ENCODE measurements around the gene WFDC8. TPM values are rescaled to one million over a fixed set of nuclear protein-coding genes. Genes with fewer than 3 reads are reported as not detected.
"Not testable (repeated sequence)": the region's sequence is repeated elsewhere in the genome, so short reads cannot be mapped to it uniquely, and the experiment has no call there.

WFDC8 gene
- polyA plus RNA-seq, 4 donors: not detected

DNA sequence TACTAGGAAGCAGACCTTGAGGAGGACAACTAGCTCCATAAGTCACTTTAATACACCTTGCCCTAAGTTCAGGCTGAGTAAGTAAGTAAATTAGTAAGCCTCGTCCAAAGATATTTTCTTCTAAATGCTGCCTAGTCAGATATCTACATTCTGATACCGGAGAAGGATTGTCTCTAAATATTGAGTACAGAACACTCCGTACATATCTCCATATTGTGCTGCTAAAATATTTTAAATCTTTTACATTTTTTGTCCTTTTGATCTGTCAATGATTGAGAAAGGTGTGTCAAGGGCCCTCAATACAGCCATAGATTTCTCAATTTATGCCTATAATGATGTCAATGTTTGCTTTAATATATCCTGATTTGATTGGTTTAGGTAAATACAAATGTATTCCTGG is 3.2 kb downstream of the WFDC8 start:
- DNase-seq (no peak), FAIRE-seq (no peak)
- Histone ChIP-seq H3K4me1 (ENCODE audit: control insufficient read depth in 3 of 3, insufficient read depth in 2 of 3, low read depth in 1 of 3, low read length in 2 of 3) (no peaks in the 10 kb centered on the region), H3K4me3 (ENCODE audit: low read depth in 1 of 3, low read length in 3 of 3) (no peak overlapping the region), H3K27ac (ENCODE audit: low read depth in 1 of 3, low read length in 2 of 3) (no peak overlapping the region), H3K36me3 (ENCODE audit: control insufficient read depth in 3 of 3, insufficient read depth in 2 of 3, low read depth in 1 of 3, low read length in 3 of 3) (no peaks in the 10 kb centered on the region), H3K27me3 (ENCODE audit: control insufficient read depth in 3 of 3, insufficient read depth in 3 of 3, low read length in 3 of 3) (no peaks in the 10 kb centered on the region), H3K9me3 (ENCODE audit: control insufficient read depth in 2 of 2, insufficient read depth in 1 of 2, low read depth in 1 of 2, low read length in 1 of 2) (no peaks in the 10 kb centered on the region)
- 87 to 88% (median 87%) methylated on average over 3 of the region's 3 CpGs for WGBS, 3 donors

DNA sequence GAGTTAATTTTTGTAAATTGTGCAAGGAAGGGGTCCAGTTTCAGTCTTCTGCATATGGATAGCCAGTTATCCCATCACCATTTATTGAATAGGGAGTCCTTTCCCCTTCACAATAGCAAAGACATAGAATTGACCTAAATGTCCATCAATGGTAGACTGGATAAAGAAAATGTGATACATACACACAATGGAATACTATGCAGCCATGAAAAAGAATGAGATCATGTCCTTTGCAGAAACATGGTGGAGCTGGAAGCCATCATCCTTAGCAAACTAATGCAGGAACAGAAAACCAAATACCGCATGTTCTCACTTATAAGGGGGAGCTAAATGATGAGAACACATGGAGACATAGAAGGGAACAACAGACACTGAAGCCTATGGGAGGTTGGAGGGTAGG is 9.4 kb downstream of the WFDC8 start:
- not testable (repeated sequence) for H3K36me3 ChIP-seq (ENCODE audit: control insufficient read depth in 3 of 3, insufficient read depth in 2 of 3, low read depth in 1 of 3, low read length in 3 of 3); H3K4me3 ChIP-seq (ENCODE audit: low read depth in 1 of 3, low read length in 3 of 3); FAIRE-seq; H3K9me3 ChIP-seq (ENCODE audit: control insufficient read depth in 2 of 2, insufficient read depth in 1 of 2, low read depth in 1 of 2, low read length in 1 of 2); H3K27me3 ChIP-seq (ENCODE audit: control insufficient read depth in 3 of 3, insufficient read depth in 3 of 3, low read length in 3 of 3); H3K4me1 ChIP-seq (ENCODE audit: control insufficient read depth in 3 of 3, insufficient read depth in 2 of 3, low read depth in 1 of 3, low read length in 2 of 3); DNase-seq; H3K27ac ChIP-seq (ENCODE audit: low read depth in 1 of 3, low read length in 2 of 3)
- WGBS, 3 donors: 75 to 90% (median 89%) methylated on average over 1 of the region's 1 CpG

DNA sequence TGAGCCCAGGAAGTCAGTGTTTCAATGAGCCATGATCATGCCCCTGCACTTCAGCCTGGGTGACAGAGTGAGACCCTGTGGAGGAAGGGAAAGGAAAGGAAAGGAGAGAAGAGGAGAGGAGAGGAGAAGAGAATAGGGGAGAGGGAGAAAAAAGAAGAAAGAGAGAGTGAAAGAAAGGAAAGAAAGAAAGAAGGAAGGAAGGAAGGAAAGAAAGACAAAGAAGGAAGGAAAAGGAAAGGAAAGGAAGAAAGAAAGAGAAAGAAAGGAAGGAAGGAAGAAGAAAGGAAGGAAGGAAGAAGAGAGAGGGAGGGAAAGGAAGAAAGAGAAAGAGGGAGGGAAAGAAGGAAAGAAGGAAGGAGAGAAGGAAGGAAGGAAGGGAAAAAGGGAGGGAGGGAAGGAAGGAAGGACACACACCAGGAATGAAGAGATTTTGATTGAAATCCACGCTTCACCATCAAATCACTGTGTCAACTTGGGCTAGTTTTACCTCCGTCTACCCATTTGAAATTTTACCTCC is 14.3 kb downstream of the WFDC8 start:
- Histone ChIP-seq H3K4me1 (ENCODE audit: control insufficient read depth in 3 of 3, insufficient read depth in 2 of 3, low read depth in 1 of 3, low read length in 2 of 3) (no peaks in the 10 kb centered on the region), H3K36me3 (ENCODE audit: control insufficient read depth in 3 of 3, insufficient read depth in 2 of 3, low read depth in 1 of 3, low read length in 3 of 3) (no peaks in the 10 kb centered on the region), H3K9me3 (ENCODE audit: control insufficient read depth in 2 of 2, insufficient read depth in 1 of 2, low read depth in 1 of 2, low read length in 1 of 2) (no peaks in the 10 kb centered on the region), H3K27me3 (ENCODE audit: control insufficient read depth in 3 of 3, insufficient read depth in 3 of 3, low read length in 3 of 3) (peaks cover 0 to 6% (median 0%) of the 10 kb centered on the region in 3 donors), H3K4me3 (ENCODE audit: low read depth in 1 of 3, low read length in 3 of 3) (no peak overlapping the region), H3K27ac (ENCODE audit: low read depth in 1 of 3, low read length in 2 of 3) (no peak overlapping the region)
- 77 to 86% (median 80%) methylated on average over 2 of the region's 2 CpGs for WGBS, 3 donors
- DNase-seq: no peak
- FAIRE-seq: no peak

DNA sequence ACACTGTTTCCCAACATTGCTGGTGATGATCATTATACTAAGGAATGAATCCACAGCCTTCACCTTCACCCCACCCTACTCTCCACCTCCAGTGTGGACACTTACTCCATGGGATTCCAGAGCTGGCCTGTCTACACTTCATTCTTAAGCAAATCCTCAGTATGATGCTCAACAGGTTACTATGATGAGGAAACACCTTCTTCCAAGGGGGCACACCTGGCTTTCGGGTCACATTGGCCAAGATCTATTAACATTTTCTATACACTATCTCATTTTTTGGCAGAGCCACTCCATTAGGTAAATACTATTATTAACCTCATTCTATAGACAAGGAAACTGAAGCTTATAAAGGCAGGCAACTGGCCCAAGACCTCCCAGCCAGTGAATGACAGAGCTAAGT is 23.9 kb downstream of the WFDC8 start:
- FAIRE-seq (no peak), DNase-seq (no peak)
- Histone ChIP-seq H3K4me1 (ENCODE audit: control insufficient read depth in 3 of 3, insufficient read depth in 2 of 3, low read depth in 1 of 3, low read length in 2 of 3) (no peaks in the 10 kb centered on the region), H3K4me3 (ENCODE audit: low read depth in 1 of 3, low read length in 3 of 3) (no peak overlapping the region), H3K9me3 (ENCODE audit: control insufficient read depth in 2 of 2, insufficient read depth in 1 of 2, low read depth in 1 of 2, low read length in 1 of 2) (no peaks in the 10 kb centered on the region), H3K27ac (ENCODE audit: low read depth in 1 of 3, low read length in 2 of 3) (no peak overlapping the region), H3K27me3 (ENCODE audit: control insufficient read depth in 3 of 3, insufficient read depth in 3 of 3, low read length in 3 of 3) (peaks cover 0 to 2% (median 0%) of the 10 kb centered on the region in 3 donors), H3K36me3 (ENCODE audit: control insufficient read depth in 3 of 3, insufficient read depth in 2 of 3, low read depth in 1 of 3, low read length in 3 of 3) (no peaks in the 10 kb centered on the region)
- 78 to 87% (median 81%) methylated on average over 1 of the region's 1 CpG for WGBS, 3 donors

DNA sequence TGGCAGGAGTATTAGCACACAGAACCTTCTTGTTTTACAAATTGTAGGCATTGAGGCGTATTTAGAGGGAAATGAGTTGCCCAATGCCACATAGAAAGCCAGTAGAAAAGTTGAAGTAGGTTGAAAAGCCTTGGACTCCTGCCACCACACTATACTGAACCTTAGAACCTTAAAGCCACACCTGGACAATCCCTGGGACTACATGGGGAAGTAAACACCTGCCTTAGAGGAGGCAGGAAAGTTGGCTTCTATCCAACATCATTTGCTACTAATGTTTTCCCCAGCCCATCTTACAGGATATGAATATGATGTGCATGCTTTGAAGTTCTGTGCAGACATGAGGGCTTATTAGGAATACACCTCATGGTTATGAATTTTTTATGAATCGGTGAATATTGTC is 26.6 kb downstream of the WFDC8 start:
- DNase-seq: peak in 1 of 2 donors; percentile 85
- H3K27me3 ChIP-seq (ENCODE audit: control insufficient read depth in 3 of 3, insufficient read depth in 3 of 3, low read length in 3 of 3): peaks cover 0 to 1% (median 0%) of the 10 kb centered on the region in 3 donors
- no peak overlapping the region for H3K27ac ChIP-seq (ENCODE audit: low read depth in 1 of 3, low read length in 2 of 3)
- WGBS, 3 donors: 18 to 72% (median 48%) methylated on average over 2 of the region's 2 CpGs
- H3K4me3 ChIP-seq (ENCODE audit: low read depth in 1 of 3, low read length in 3 of 3): no peak overlapping the region
- no peaks in the 10 kb centered on the region for H3K36me3 ChIP-seq (ENCODE audit: control insufficient read depth in 3 of 3, insufficient read depth in 2 of 3, low read depth in 1 of 3, low read length in 3 of 3)
- FAIRE-seq: no peak
- H3K4me1 ChIP-seq (ENCODE audit: control insufficient read depth in 3 of 3, insufficient read depth in 2 of 3, low read depth in 1 of 3, low read length in 2 of 3): no peaks in the 10 kb centered on the region
- no peaks in the 10 kb centered on the region for H3K9me3 ChIP-seq (ENCODE audit: control insufficient read depth in 2 of 2, insufficient read depth in 1 of 2, low read depth in 1 of 2, low read length in 1 of 2)

DNA sequence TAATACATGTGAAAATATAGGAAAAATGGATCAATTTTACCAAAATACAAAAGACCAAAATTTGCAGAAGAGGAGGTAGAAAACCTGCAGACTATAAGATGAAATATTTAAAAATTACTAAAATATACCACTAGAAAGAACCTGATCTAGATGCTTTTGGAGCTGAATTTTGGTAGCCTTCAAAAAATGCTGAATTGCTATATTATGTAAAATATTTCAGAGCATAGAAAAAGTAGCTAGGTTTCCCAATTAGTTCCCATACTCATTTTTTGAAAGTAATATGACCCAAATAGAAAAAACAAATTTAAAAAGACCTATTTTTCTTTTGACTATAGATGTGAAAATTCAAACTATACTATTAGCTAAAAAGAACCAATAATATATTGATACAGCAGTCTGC is 28.3 kb downstream of the WFDC8 start:
- Histone ChIP-seq H3K27me3 (ENCODE audit: control insufficient read depth in 3 of 3, insufficient read depth in 3 of 3, low read length in 3 of 3) (peaks cover 0 to 6% (median 5%) of the 10 kb centered on the region in 3 donors), H3K9me3 (ENCODE audit: control insufficient read depth in 2 of 2, insufficient read depth in 1 of 2, low read depth in 1 of 2, low read length in 1 of 2) (no peaks in the 10 kb centered on the region), H3K4me3 (ENCODE audit: low read depth in 1 of 3, low read length in 3 of 3) (no peak overlapping the region), H3K36me3 (ENCODE audit: control insufficient read depth in 3 of 3, insufficient read depth in 2 of 3, low read depth in 1 of 3, low read length in 3 of 3) (no peaks in the 10 kb centered on the region), H3K4me1 (ENCODE audit: control insufficient read depth in 3 of 3, insufficient read depth in 2 of 3, low read depth in 1 of 3, low read length in 2 of 3) (no peaks in the 10 kb centered on the region), H3K27ac (ENCODE audit: low read depth in 1 of 3, low read length in 2 of 3) (no peak overlapping the region)
- FAIRE-seq (peak; percentile 85), DNase-seq (no peak)

DNA sequence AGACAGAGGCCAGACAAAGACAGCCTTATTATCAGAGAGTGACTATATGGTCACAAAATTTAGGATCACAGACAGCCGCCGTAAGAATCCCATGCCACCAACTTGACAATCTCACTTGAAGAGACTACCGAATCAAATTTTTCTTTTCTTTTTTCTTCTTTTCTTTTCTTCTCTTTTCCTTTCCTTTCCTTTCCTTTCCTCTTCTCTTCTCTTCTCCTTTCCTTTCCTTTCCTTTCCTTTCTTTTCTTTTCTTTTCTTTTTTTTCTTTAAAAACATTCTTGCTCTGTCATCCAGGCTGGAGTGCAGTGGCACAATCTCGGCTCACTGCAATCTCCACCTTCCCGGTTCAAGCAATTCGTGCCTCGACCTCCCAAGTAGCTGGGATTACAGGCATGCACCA is 30.7 kb downstream of the WFDC8 start:
- Histone ChIP-seq H3K9me3 (ENCODE audit: control insufficient read depth in 2 of 2, insufficient read depth in 1 of 2, low read depth in 1 of 2, low read length in 1 of 2) (no peaks in the 10 kb centered on the region), H3K4me3 (ENCODE audit: low read depth in 1 of 3, low read length in 3 of 3) (no peak overlapping the region), H3K36me3 (ENCODE audit: control insufficient read depth in 3 of 3, insufficient read depth in 2 of 3, low read depth in 1 of 3, low read length in 3 of 3) (no peaks in the 10 kb centered on the region), H3K4me1 (ENCODE audit: control insufficient read depth in 3 of 3, insufficient read depth in 2 of 3, low read depth in 1 of 3, low read length in 2 of 3) (no peaks in the 10 kb centered on the region), H3K27ac (ENCODE audit: low read depth in 1 of 3, low read length in 2 of 3) (no peak overlapping the region), H3K27me3 (ENCODE audit: control insufficient read depth in 3 of 3, insufficient read depth in 3 of 3, low read length in 3 of 3) (peaks cover 0 to 6% (median 5%) of the 10 kb centered on the region in 3 donors)
- WGBS, 3 donors: 81 to 95% (median 91%) methylated on average over 7 of the region's 7 CpGs
- FAIRE-seq: no peak
- no peak for DNase-seq

DNA sequence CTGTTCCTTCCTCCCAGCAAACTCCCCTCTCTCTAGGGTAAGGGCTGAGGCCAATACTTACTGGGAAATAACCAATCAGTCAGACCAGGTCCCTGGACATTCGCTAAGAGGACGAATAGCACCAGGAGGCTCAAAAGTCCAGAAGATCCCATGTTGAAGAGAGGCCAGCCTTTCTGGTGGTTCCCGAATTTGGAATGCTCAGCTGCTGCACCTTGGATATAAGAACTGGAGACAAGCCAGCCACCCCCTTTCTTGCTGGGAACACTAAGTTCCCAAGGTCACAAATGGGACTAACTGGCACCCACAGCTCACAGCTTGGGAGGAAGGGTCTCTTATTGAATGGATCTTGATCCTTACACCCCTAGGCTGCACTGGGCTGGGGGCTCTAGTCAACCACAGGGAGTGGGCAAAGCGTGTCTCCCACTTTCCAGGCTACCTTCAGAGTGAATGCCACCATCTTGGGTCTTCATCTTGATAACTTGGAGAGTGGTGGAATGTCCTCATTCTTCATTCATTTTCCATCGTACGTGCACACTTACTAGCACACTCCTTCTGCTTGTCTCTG is 31.8 kb downstream of the WFDC8 start, which contains the start of gene EPPIN:
TSS of gene EPPIN (minus strand) at position 196 of the 565 bp plus-strand sequence. CDS start at position 152, 44 bp downstream.
- H3K4me3 ChIP-seq (ENCODE audit: low read depth in 1 of 3, low read length in 3 of 3): no peak within 1 kb of the TSS
- no peaks in the 10 kb centered on the region for H3K36me3 ChIP-seq (ENCODE audit: control insufficient read depth in 3 of 3, insufficient read depth in 2 of 3, low read depth in 1 of 3, low read length in 3 of 3)
- H3K9me3 ChIP-seq (ENCODE audit: control insufficient read depth in 2 of 2, insufficient read depth in 1 of 2, low read depth in 1 of 2, low read length in 1 of 2): no peaks in the 10 kb centered on the region
- no peaks in the 10 kb centered on the region for H3K4me1 ChIP-seq (ENCODE audit: control insufficient read depth in 3 of 3, insufficient read depth in 2 of 3, low read depth in 1 of 3, low read length in 2 of 3)
- DNase-seq: no peak
- WGBS, 3 donors: 84 to 85% (median 84%) methylated on average over 6 of the region's 6 CpGs
- no peak within 1 kb of the TSS for H3K27ac ChIP-seq (ENCODE audit: low read depth in 1 of 3, low read length in 2 of 3)
- FAIRE-seq: no peak
- H3K27me3 ChIP-seq (ENCODE audit: control insufficient read depth in 3 of 3, insufficient read depth in 3 of 3, low read length in 3 of 3): peaks cover 0 to 6% (median 5%) of the 10 kb centered on the region in 3 donors

All from small intestine (tissue), 7 donors.